DMS114 treated with DMSO at 0.1 percent for 48 hours (cell line): ENCODE results near the gene CDK16.

Experiments used
- DNase-seq: peaks from one replicate; lab custom pipeline; 2025; ENCODE audit not compliant: unreplicated experiment; lab: John Stamatoyannopoulos, UW

Gene CDK16

GRCh38 chrX:47185241-47185640, 33.2 kb upstream of the CDK16 start:
- no peak for DNase-seq

- no peak for DNase-seq
These were observed 32.3 kb upstream of the CDK16 start for GRCh38 chrX:47186096-47186740.

- no peak for DNase-seq
These were observed 31.3 kb upstream of the CDK16 start for GRCh38 chrX:47187106-47187677.

GRCh38 chrX:47189906-47190305, 28.6 kb upstream of the CDK16 start:
- DNase-seq = no peak

GRCh38 chrX:47190445-47191269, 27.8 kb upstream of the CDK16 start:
- DNase-seq = peak; percentile 77

- no peak for DNase-seq
These were observed 27.1 kb upstream of the CDK16 start for GRCh38 chrX:47191331-47191730.

- no peak for DNase-seq
These were observed 26.6 kb upstream of the CDK16 start for GRCh38 chrX:47191806-47192401.

- DNase-seq = peak; percentile 89
These were observed 24.8 kb upstream of the CDK16 start, which contains the start of gene UBA1 for GRCh38 chrX:47193475-47194193. Gene UBA1, plus strand, starts transcription at chrX:47193829. Its CDS starts 4,974 bp downstream, at chrX:47198803.

- DNase-seq = no peak
These were observed 24.2 kb upstream of the CDK16 start for GRCh38 chrX:47194194-47194787.

GRCh38 chrX:47196098-47196497, 22.4 kb upstream of the CDK16 start:
- no peak for DNase-seq

- no peak for DNase-seq
These were observed 21.0 kb upstream of the CDK16 start for GRCh38 chrX:47197526-47197925.

GRCh38 chrX:47198026-47198686, 20.3 kb upstream of the CDK16 start:
- DNase-seq = no peak

- no peak for DNase-seq
These were observed 19.8 kb upstream of the CDK16 start for GRCh38 chrX:47198687-47199080.

- DNase-seq = no peak
These were observed 19.2 kb upstream of the CDK16 start for GRCh38 chrX:47199286-47199685.

- no peak for DNase-seq
These were observed 17.9 kb upstream of the CDK16 start for GRCh38 chrX:47200385-47201150.

GRCh38 chrX:47201345-47201944, 17.0 kb upstream of the CDK16 start:
- DNase-seq = no peak

GRCh38 chrX:47202316-47202715, 16.2 kb upstream of the CDK16 start:
- DNase-seq = no peak

GRCh38 chrX:47202877-47203276, 15.6 kb upstream of the CDK16 start:
- DNase-seq = no peak

- no peak for DNase-seq
These were observed 13.5 kb upstream of the CDK16 start for GRCh38 chrX:47204970-47205369.
